Activated CD8-positive, alpha-beta T cell treated with anti-CD3 and anti-CD28 coated beads for 36 hours (primary cell): ENCODE results near the gene ACTL8. TPM values are rescaled to one million over a fixed set of nuclear protein-coding genes. Genes with fewer than 3 reads are reported as not detected.
"Not testable (repeated sequence)": the region's sequence is repeated elsewhere in the genome, so short reads cannot be mapped to it uniquely, and the experiment has no call there.

ENCODE experiments used
- ATAC-seq: fragments of 200-7000 bp; cut with Tn5 transposase; one replicate; pipeline ENCODE4 v1.10.0; 2021; ENCODE audit warnings: mild to moderate bottlenecking, moderate library complexity
- CTCF ChIA-PET: fragments of 350-600 bp; sonication (Branson Sonifier 250); formaldehyde crosslinking; loops from one replicate; lab custom pipeline; 2021; ENCODE audit warnings: antibody characterized with exemption; lab: Charles Lee
- POLR2A ChIA-PET: fragments of 350-600 bp; sonication (Branson Sonifier 250); formaldehyde crosslinking; loops from one replicate; lab custom pipeline; 2021; ENCODE audit warnings: antibody characterized with exemption; lab: Charles Lee
- DNase-seq: peaks from one replicate; pipeline ENCODE4 v3.0.0-alpha.2; 2020
- H3K27ac Mint-ChIP-seq: one replicate; pipeline ENCODE4 v1.8.0; 2021; ENCODE audit warnings: mild to moderate bottlenecking, mixed read lengths
- H3K27me3 Mint-ChIP-seq: one replicate; pipeline ENCODE4 v1.8.0; 2021; ENCODE audit warnings: mixed read lengths
- H3K36me3 Mint-ChIP-seq: one replicate; pipeline ENCODE4 v1.8.0; 2021; ENCODE audit warnings: low read depth, mixed read lengths
- H3K4me1 Mint-ChIP-seq: one replicate; pipeline ENCODE4 v1.8.0; 2021; ENCODE audit warnings: low read depth, mixed read lengths
- H3K4me3 Mint-ChIP-seq: one replicate; pipeline ENCODE4 v1.8.0; 2021; ENCODE audit warnings: mild to moderate bottlenecking, moderate library complexity, mixed read lengths
- H3K9me3 Mint-ChIP-seq: one replicate; pipeline ENCODE4 v1.8.0; 2021; ENCODE audit warnings: mixed read lengths
- CTCF ChIP-seq: fragments of 200-600 bp; IDR thresholded peaks from one replicate; pipeline ENCODE4 v1.8.0; 2022; ENCODE audit warnings: antibody characterized with exemption, mild to moderate bottlenecking
- intact Hi-C: fragments of 100-400 bp; cut with micrococcal nuclease; formaldehyde crosslinking; loops from one replicate; pipeline ENCODE4 v1.10.0; 2022
- total RNA-seq, 2 experiments: library from RNA; stranded (reverse); gene quantifications; one replicate each; pipeline ENCODE4 v1.2.3, GENCODE V29; 2021

ACTL8 gene
- total RNA-seq, 2 experiments from 2014 or later = not detected

- Mint-ChIP-seq H3K36me3 (no peaks in the 10 kb centered on the region), H3K9me3 (no peaks in the 10 kb centered on the region), H3K4me3 (no peak overlapping the region), H3K27ac (no peak overlapping the region), H3K4me1 (no peaks in the 10 kb centered on the region), H3K27me3 (peaks cover 9% of the 10 kb centered on the region)
- no peak for TF ChIP-seq CTCF
- ChIA-PET POLR2A (no interaction called here), CTCF (no interaction called here)
- DNase-seq (no peak), ATAC-seq (no peak)
- intact Hi-C loops = no loop called here
These were observed 9.6 kb upstream of the ACTL8 start for GRCh38 chr1:17745479-17745955.

- intact Hi-C loops, H3K4me1 Mint-ChIP-seq, POLR2A ChIA-PET, ATAC-seq, H3K36me3 Mint-ChIP-seq, H3K27ac Mint-ChIP-seq, DNase-seq, H3K9me3 Mint-ChIP-seq, CTCF ChIA-PET, H3K27me3 Mint-ChIP-seq, H3K4me3 Mint-ChIP-seq: not testable (repeated sequence)
These were observed 8.9 kb upstream of the ACTL8 start for GRCh38 chr1:17746281-17746680.

GRCh38 chr1:17746920-17747319 is 8.2 kb upstream of the ACTL8 start:
- H3K36me3 Mint-ChIP-seq = no peaks in the 10 kb centered on the region
- no peaks in the 10 kb centered on the region for H3K9me3 Mint-ChIP-seq
- no peaks in the 10 kb centered on the region for H3K4me1 Mint-ChIP-seq
- no peak for TF ChIP-seq CTCF
- H3K4me3 Mint-ChIP-seq = no peak overlapping the region
- intact Hi-C loops = no loop called here
- no peak for DNase-seq
- peaks cover 5% of the 10 kb centered on the region for H3K27me3 Mint-ChIP-seq
- no peak overlapping the region for H3K27ac Mint-ChIP-seq
- ATAC-seq = no peak
- CTCF ChIA-PET = no interaction called here
- POLR2A ChIA-PET = interaction anchor here (0.6 kb wide), 1 partner anchor 32 kb away, joined by 3 read pairs; no protein-coding TSS in a partner anchor

GRCh38 chr1:17750333-17750732 is 4.8 kb upstream of the ACTL8 start:
- ATAC-seq (no peak), DNase-seq (no peak)
- no peak for TF ChIP-seq CTCF
- H3K4me3 Mint-ChIP-seq = no peak overlapping the region
- no peaks in the 10 kb centered on the region for H3K36me3 Mint-ChIP-seq
- CTCF ChIA-PET = no interaction called here
- intact Hi-C loops = no loop called here
- POLR2A ChIA-PET = no interaction called here
- H3K27ac Mint-ChIP-seq = no peak overlapping the region
- no peaks in the 10 kb centered on the region for H3K4me1 Mint-ChIP-seq
- H3K9me3 Mint-ChIP-seq = peaks cover 17% of the 10 kb centered on the region
- H3K27me3 Mint-ChIP-seq = peaks cover 4% of the 10 kb centered on the region

- peaks cover 26% of the 10 kb centered on the region for H3K9me3 Mint-ChIP-seq
- H3K4me3 Mint-ChIP-seq = no peak overlapping the region
- ChIA-PET CTCF (no interaction called here), POLR2A (no interaction called here)
- ATAC-seq = no peak
- TF ChIP-seq CTCF = no peak
- no peak for DNase-seq
- no peaks in the 10 kb centered on the region for H3K4me1 Mint-ChIP-seq
- H3K36me3 Mint-ChIP-seq = no peaks in the 10 kb centered on the region
- intact Hi-C loops = no loop called here
- H3K27me3 Mint-ChIP-seq = peaks cover 4% of the 10 kb centered on the region
- no peak overlapping the region for H3K27ac Mint-ChIP-seq
These were observed 2.8 kb upstream of the ACTL8 start for GRCh38 chr1:17752356-17752755.

- Mint-ChIP-seq H3K4me1 (no peaks in the 10 kb centered on the region), H3K27ac (no peak overlapping the region), H3K27me3 (peaks cover 2% of the 10 kb centered on the region), H3K4me3 (no peak overlapping the region), H3K9me3 (peaks cover 56% of the 10 kb centered on the region), H3K36me3 (peaks cover 5% of the 10 kb centered on the region)
- ATAC-seq (no peak), DNase-seq (no peak)
- CTCF ChIA-PET = no interaction called here
- POLR2A ChIA-PET = no interaction called here
- intact Hi-C loops = no loop called here
- TF ChIP-seq CTCF = no peak
These were observed 2.3 kb downstream of the ACTL8 start for GRCh38 chr1:17757426-17757825.
